Measurements from ENCODE around the gene SYNGR1.

SYNGR1 gene

GRCh38 chr22:39430576-39431150 is 80.9 kb downstream of the SYNGR1 start:
- TF ChIP-seq, protein P1, sequence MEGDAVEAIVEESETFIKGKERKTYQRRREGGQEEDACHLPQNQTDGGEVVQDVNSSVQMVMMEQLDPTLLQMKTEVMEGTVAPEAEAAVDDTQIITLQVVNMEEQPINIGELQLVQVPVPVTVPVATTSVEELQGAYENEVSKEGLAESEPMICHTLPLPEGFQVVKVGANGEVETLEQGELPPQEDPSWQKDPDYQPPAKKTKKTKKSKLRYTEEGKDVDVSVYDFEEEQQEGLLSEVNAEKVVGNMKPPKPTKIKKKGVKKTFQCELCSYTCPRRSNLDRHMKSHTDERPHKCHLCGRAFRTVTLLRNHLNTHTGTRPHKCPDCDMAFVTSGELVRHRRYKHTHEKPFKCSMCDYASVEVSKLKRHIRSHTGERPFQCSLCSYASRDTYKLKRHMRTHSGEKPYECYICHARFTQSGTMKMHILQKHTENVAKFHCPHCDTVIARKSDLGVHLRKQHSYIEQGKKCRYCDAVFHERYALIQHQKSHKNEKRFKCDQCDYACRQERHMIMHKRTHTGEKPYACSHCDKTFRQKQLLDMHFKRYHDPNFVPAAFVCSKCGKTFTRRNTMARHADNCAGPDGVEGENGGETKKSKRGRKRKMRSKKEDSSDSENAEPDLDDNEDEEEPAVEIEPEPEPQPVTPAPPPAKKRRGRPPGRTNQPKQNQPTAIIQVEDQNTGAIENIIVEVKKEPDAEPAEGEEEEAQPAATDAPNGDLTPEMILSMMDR (IDR thresholded peaks at IDR 0.05; ENCODE audit: insufficient read depth, low read length, missing control alignments), result no peak
- POLR2A ChIA-PET, result no interaction called here
- no peak for DNase-seq (ENCODE audit: low read depth, low spot score)
- CTCF ChIA-PET, result no interaction called here
- H3K4me3 ChIP-seq (ENCODE audit: low read depth, low read length), result no peak overlapping the region

DNA sequence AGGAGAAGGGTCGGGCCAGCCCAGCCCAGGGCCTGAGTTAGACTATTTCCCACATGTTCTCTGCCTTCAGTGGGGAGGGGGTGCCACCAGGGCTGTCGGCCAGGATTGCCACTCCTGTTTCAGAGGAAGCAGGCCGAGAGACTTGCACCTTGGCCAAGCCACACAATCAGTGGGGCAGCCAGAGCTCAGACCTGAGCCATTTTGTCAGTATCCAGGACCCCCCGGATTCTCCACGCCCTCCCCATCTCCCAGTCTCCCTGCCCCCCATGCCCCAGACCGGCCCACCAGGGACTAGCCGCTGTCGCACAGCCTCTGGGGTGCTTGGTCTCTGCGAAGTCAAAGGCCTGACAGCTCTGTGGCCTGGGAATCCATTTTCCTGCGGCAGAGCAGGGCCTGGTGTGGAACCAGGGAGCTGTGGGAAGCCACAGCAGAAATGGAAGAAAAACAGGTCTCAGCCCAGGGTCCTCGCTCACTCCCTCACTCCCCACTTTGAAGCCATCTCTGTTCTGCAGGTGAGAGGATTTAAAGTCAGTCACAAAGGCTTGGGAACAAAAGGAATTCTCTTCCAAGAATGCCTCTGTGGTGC is 81.5 kb downstream of the SYNGR1 start:
- no peak overlapping the region for H3K4me3 ChIP-seq (ENCODE audit: low read depth, low read length)
- ChIA-PET CTCF (no interaction called here), POLR2A (no interaction called here)
- no peak for DNase-seq (ENCODE audit: low read depth, low spot score)
- TF ChIP-seq, protein P1 (IDR thresholded peaks at IDR 0.05; ENCODE audit: insufficient read depth, low read length, missing control alignments), result no peak

- TF ChIP-seq, protein P1 (IDR thresholded peaks at IDR 0.05; ENCODE audit: insufficient read depth, low read length, missing control alignments), result no peak
- POLR2A ChIA-PET, result no interaction called here
- no peak overlapping the region for H3K4me3 ChIP-seq (ENCODE audit: low read depth, low read length)
- no peak for DNase-seq (ENCODE audit: low read depth, low spot score)
- CTCF ChIA-PET, result interaction anchor here (1.1 kb wide), 1 partner anchor 85 kb away, joined by 3 read pairs; no protein-coding TSS in a partner anchor
These were observed 82.0 kb downstream of the SYNGR1 start for GRCh38 chr22:39431821-39432251.

- ChIA-PET POLR2A (no interaction called here), CTCF (interaction anchor here (1.1 kb wide), 1 partner anchor 84 kb away, joined by 3 read pairs; no protein-coding TSS in a partner anchor)
- no peak overlapping the region for H3K4me3 ChIP-seq (ENCODE audit: low read depth, low read length)
- DNase-seq (ENCODE audit: low read depth, low spot score), result no peak
- TF ChIP-seq, protein P1 (IDR thresholded peaks at IDR 0.05; ENCODE audit: insufficient read depth, low read length, missing control alignments), result no peak
These were observed 82.6 kb downstream of the SYNGR1 start for GRCh38 chr22:39432361-39432811.

- no peak overlapping the region for H3K4me3 ChIP-seq (ENCODE audit: low read depth, low read length)
- TF ChIP-seq, protein P1 (IDR thresholded peaks at IDR 0.05; ENCODE audit: insufficient read depth, low read length, missing control alignments), result no peak
- CTCF ChIA-PET, result no interaction called here
- POLR2A ChIA-PET, result no interaction called here
- DNase-seq (ENCODE audit: low read depth, low spot score), result no peak
These were observed 83.9 kb downstream of the SYNGR1 start for GRCh38 chr22:39433476-39434242.

DNA sequence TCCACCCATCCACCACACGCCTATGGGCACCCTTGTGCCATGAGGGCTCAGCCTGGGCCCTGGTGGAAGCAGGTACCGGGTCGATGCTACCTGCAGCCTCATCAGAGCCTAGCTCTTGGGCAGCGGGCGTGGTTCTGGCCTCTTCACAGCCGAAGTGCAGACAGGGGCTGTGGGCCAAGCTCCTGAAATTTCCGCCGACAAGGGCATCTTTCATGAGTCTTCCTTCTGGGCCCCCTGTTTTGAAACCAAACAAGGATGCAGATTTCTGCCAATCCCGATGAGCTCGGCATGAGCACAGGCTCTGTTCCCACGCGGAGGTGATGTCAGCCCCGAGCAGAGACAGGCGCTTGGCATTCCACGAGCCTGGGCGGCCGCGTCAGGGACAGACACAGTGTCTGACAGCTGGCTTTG is 84.5 kb downstream of the SYNGR1 start:
- CTCF ChIA-PET, result interaction anchor here (0.9 to 1.1 kb wide), 2 partner anchors 40 to 602 kb away, joined by 3 to 4 read pairs; no protein-coding TSS in a partner anchor
- DNase-seq (ENCODE audit: low read depth, low spot score), result no peak
- H3K4me3 ChIP-seq (ENCODE audit: low read depth, low read length), result no peak overlapping the region
- TF ChIP-seq, protein P1 (IDR thresholded peaks at IDR 0.05; ENCODE audit: insufficient read depth, low read length, missing control alignments), result no peak
- POLR2A ChIA-PET, result no interaction called here
